ENCODE measurements around the gene RSBN1L. TPM values are rescaled to one million over a fixed set of nuclear protein-coding genes. Genes with fewer than 3 reads are reported as not detected.

RSBN1L gene
- polyA plus RNA-seq, 1 donor (not counting 4 experiments of a cell fraction or from before 2014, with no cell fraction given) = 9.6 TPM

DNA sequence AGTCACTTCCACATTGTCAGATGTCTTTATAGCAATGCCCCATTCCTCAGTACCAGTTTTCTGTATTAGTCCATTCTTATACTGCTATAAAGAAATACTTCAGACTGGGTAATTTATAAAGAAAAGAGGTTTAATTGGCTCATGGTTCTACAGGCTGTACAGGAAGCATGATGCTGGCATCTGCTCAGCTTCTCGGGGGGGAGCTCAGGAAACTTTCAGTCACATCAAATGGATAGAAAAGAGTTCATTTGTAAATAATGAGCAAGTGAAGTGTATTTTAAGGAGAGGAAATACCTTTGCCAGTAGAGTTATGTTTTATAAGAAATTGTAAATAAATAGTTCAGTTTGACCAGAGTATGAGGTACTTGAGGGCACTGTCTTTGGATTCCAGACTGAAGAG, 51.5 kb downstream of the RSBN1L start:
- FAIRE-seq = no peak
- peaks cover 3% of the 10 kb centered on the region for H3K79me2 ChIP-seq (ENCODE audit: control insufficient read depth, insufficient read depth, low read length)
- dilution Hi-C loops (cut with MboI; ENCODE audit: extremely low pct_ligation_motif_present, low sequenced_read_pairs) = no loop called here
- no peaks in the 10 kb centered on the region for H3K27me3 ChIP-seq (ENCODE audit: control insufficient read depth, extremely low read depth, insufficient read depth, low read length)
- H3K4me2 ChIP-seq (ENCODE audit: control insufficient read depth, extremely low read depth, insufficient read depth, low read depth, low read length) = no peak overlapping the region
- TF ChIP-seq, protein P1, sequence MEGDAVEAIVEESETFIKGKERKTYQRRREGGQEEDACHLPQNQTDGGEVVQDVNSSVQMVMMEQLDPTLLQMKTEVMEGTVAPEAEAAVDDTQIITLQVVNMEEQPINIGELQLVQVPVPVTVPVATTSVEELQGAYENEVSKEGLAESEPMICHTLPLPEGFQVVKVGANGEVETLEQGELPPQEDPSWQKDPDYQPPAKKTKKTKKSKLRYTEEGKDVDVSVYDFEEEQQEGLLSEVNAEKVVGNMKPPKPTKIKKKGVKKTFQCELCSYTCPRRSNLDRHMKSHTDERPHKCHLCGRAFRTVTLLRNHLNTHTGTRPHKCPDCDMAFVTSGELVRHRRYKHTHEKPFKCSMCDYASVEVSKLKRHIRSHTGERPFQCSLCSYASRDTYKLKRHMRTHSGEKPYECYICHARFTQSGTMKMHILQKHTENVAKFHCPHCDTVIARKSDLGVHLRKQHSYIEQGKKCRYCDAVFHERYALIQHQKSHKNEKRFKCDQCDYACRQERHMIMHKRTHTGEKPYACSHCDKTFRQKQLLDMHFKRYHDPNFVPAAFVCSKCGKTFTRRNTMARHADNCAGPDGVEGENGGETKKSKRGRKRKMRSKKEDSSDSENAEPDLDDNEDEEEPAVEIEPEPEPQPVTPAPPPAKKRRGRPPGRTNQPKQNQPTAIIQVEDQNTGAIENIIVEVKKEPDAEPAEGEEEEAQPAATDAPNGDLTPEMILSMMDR (optimal IDR thresholded peaks at IDR 0.05 in 1 of 3, IDR thresholded peaks at IDR 0.05 in 1 of 3, conservative IDR thresholded peaks at IDR 0.05 in 1 of 3; ENCODE audit: extremely low read depth in 1 of 3, insufficient read depth in 2 of 3, low read length in 3 of 3) = no peak
- no peak for TF ChIP-seq EZH2 (IDR thresholded peaks at IDR 0.05; ENCODE audit: low read length)
- H3K9me3 ChIP-seq (ENCODE audit: control insufficient read depth, low read depth, low read length) = no peaks in the 10 kb centered on the region
- no peaks in the 10 kb centered on the region for H3K4me1 ChIP-seq (ENCODE audit: control insufficient read depth, extremely low read depth, insufficient read depth, low read length)
- H3K36me3 ChIP-seq (ENCODE audit: control insufficient read depth in 2 of 2, extremely low read depth in 1 of 2, insufficient read depth in 2 of 2, low read length in 2 of 2) = no peaks in the 10 kb centered on the region
- H4K20me1 ChIP-seq (ENCODE audit: control insufficient read depth, extremely low read depth, insufficient read depth, low read length) = no peaks in the 10 kb centered on the region
- no peak overlapping the region for H2AFZ ChIP-seq (ENCODE audit: control insufficient read depth, low read length)
- no peaks in the 10 kb centered on the region for H3K9me1 ChIP-seq (ENCODE audit: control insufficient read depth, extremely low read depth, insufficient read depth, low read length)
- H3K9ac ChIP-seq (ENCODE audit: control insufficient read depth, extremely low read depth, insufficient read depth, low read length) = no peak overlapping the region
- no peak overlapping the region for H3K4me3 ChIP-seq (ENCODE audit: control insufficient read depth in 2 of 3, extremely low read depth in 1 of 3, insufficient read depth in 2 of 3, low read depth in 1 of 3, low read length in 3 of 3)
- DNase-seq (ENCODE audit: low read depth, low spot score) = no peak
- no peak overlapping the region for H3K27ac ChIP-seq (ENCODE audit: control insufficient read depth, insufficient read depth, low read length)

DNA sequence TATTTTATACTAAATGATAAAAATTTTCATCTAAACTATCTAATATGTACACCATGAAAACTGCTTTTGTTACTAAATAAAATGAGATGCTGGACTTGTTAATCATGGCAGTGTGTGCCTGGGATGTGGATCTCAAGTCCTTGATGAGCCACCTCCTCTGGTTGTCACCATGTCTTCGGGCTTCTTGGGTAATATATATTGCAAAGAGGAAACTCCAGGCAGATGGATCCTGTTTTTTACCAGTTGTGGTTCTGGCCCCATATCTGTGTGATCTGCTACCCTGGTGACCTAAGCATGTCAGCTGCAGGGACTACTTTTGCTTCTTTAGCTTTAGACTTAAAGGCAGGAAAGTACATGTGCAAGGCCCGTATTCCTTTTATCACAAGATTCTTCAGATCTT, 55.8 kb downstream of the RSBN1L start:
- FAIRE-seq = no peak
- Histone ChIP-seq H3K9me3 (ENCODE audit: control insufficient read depth, low read depth, low read length) (no peaks in the 10 kb centered on the region), H3K4me2 (ENCODE audit: control insufficient read depth, extremely low read depth, insufficient read depth, low read depth, low read length) (no peak overlapping the region), H3K27ac (ENCODE audit: control insufficient read depth, insufficient read depth, low read length) (no peak overlapping the region), H3K9ac (ENCODE audit: control insufficient read depth, extremely low read depth, insufficient read depth, low read length) (no peak overlapping the region), H3K9me1 (ENCODE audit: control insufficient read depth, extremely low read depth, insufficient read depth, low read length) (no peaks in the 10 kb centered on the region), H4K20me1 (ENCODE audit: control insufficient read depth, extremely low read depth, insufficient read depth, low read length) (no peaks in the 10 kb centered on the region), H3K4me1 (ENCODE audit: control insufficient read depth, extremely low read depth, insufficient read depth, low read length) (no peaks in the 10 kb centered on the region), H3K79me2 (ENCODE audit: control insufficient read depth, insufficient read depth, low read length) (peaks cover 9% of the 10 kb centered on the region), H2AFZ (ENCODE audit: control insufficient read depth, low read length) (no peak overlapping the region), H3K27me3 (ENCODE audit: control insufficient read depth, extremely low read depth, insufficient read depth, low read length) (no peaks in the 10 kb centered on the region), H3K36me3 (ENCODE audit: control insufficient read depth in 2 of 2, extremely low read depth in 1 of 2, insufficient read depth in 2 of 2, low read length in 2 of 2) (no peaks in the 10 kb centered on the region), H3K4me3 (ENCODE audit: control insufficient read depth in 2 of 3, extremely low read depth in 1 of 3, insufficient read depth in 2 of 3, low read depth in 1 of 3, low read length in 3 of 3) (no peak overlapping the region)
- TF ChIP-seq, protein P1 (optimal IDR thresholded peaks at IDR 0.05 in 1 of 3, IDR thresholded peaks at IDR 0.05 in 1 of 3, conservative IDR thresholded peaks at IDR 0.05 in 1 of 3; ENCODE audit: extremely low read depth in 1 of 3, insufficient read depth in 2 of 3, low read length in 3 of 3) = no peak
- TF ChIP-seq EZH2 (IDR thresholded peaks at IDR 0.05; ENCODE audit: low read length) = no peak
- dilution Hi-C loops (cut with MboI; ENCODE audit: extremely low pct_ligation_motif_present, low sequenced_read_pairs) = no loop called here
- DNase-seq (ENCODE audit: low read depth, low spot score) = no peak

Measured in keratinocyte (primary cell).